NOMO-1 (cell line): ENCODE results near the gene FOXO3.
"Not testable (repeated sequence)": the region's sequence is repeated elsewhere in the genome, so short reads cannot be mapped to it uniquely, and the experiment has no call there.

Experiments used
- DNase-seq, 2 experiments: peaks; one replicate each; lab custom pipeline; 2025; ENCODE audit not compliant: unreplicated experiment in 2 of 2; lab: John Stamatoyannopoulos, UW

The FOXO3 gene

GRCh38 chr6:108655806-108656651 is 95.3 kb downstream of the FOXO3 start:
- no peak for DNase-seq

- no peak for DNase-seq
Observed at GRCh38 chr6:108656836-108657235, 96.1 kb downstream of the FOXO3 start.

GRCh38 chr6:108658174-108658573 is 97.5 kb downstream of the FOXO3 start:
- DNase-seq: no peak

GRCh38 chr6:108658785-108659184 is 98.1 kb downstream of the FOXO3 start:
- DNase-seq: not testable (repeated sequence)

- DNase-seq: no peak
Observed at GRCh38 chr6:108660251-108660650, 99.5 kb downstream of the FOXO3 start.

- no peak for DNase-seq
Observed at GRCh38 chr6:108661430-108661829, 100.7 kb downstream of the FOXO3 start.

GRCh38 chr6:108661982-108662381 is 101.3 kb downstream of the FOXO3 start:
- DNase-seq: no peak

- no peak for DNase-seq
Observed at GRCh38 chr6:108662702-108663101, 102.0 kb downstream of the FOXO3 start.

- not testable (repeated sequence) for DNase-seq
Observed at GRCh38 chr6:108663494-108664064, 102.9 kb downstream of the FOXO3 start.

GRCh38 chr6:108665495-108666196 is 104.9 kb downstream of the FOXO3 start:
- no peak for DNase-seq

- no peak for DNase-seq
Observed at GRCh38 chr6:108666656-108667260, 106.0 kb downstream of the FOXO3 start.

- no peak for DNase-seq
Observed at GRCh38 chr6:108667993-108668392, 107.3 kb downstream of the FOXO3 start.

GRCh38 chr6:108669673-108670072 is 109.0 kb downstream of the FOXO3 start:
- no peak for DNase-seq

- DNase-seq: no peak
Observed at GRCh38 chr6:108671175-108671574, 110.5 kb downstream of the FOXO3 start.

- DNase-seq: no peak
Observed at GRCh38 chr6:108671790-108672189, 111.1 kb downstream of the FOXO3 start.

- DNase-seq: no peak
Observed at GRCh38 chr6:108672641-108673040, 111.9 kb downstream of the FOXO3 start.

GRCh38 chr6:108673153-108673552 is 112.4 kb downstream of the FOXO3 start:
- no peak for DNase-seq

GRCh38 chr6:108673602-108674001 is 112.9 kb downstream of the FOXO3 start:
- DNase-seq: no peak

- no peak for DNase-seq
Observed at GRCh38 chr6:108675226-108676200, 114.8 kb downstream of the FOXO3 start.

GRCh38 chr6:108676555-108676954 is 115.8 kb downstream of the FOXO3 start:
- DNase-seq: no peak
